CD4-positive, alpha-beta T cell treated with Interleukin-15 for 4 hours (primary cell): Measurements from ENCODE around the gene DPP10.

ENCODE experiments used
- DNase-seq: peaks from one replicate; pipeline ENCODE4 v3.0.0-alpha.2; 2020; ENCODE audit warnings: low spot score

The DPP10 gene

GRCh38 chr2:114810092-114810491 lies 367.7 kb downstream of the DPP10 start:
- no peak for DNase-seq

DNA sequence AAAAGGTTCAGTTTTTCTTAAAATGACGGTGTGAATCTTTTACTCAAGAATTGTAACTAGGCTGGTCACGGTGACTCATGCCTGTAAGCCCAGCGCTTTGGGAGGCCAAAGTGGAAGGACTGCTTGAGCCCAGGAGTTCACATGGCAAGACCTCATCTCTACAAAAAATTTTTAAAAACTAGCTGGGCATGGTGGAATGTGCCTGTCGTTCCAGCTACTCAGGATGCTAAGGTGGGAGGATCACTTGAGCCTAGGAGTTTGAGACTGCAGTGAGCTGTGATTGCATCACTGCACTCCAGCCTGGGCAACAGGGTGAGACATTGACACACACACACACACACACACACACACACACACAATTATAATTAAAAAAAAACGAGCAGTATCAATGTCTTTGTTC lies 369.8 kb downstream of the DPP10 start:
- no peak for DNase-seq

DNA sequence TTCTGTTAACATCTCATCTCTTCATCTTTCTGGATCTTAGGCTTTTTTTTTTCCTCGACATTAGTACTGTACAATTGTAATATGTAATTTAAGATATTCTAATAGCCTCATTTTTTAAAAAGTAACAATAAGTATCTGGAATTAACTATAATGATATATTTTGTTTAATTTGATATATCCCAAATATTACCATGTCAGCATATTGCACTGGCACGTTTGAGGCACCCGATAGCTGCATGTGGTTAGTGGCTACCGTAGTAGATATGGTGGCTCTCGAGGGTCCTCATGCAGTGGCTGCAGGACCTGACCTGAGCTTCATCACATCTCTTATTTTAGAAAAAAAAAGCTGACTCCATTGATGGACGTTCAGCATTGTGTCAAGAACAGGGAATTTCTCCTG lies 371.9 kb downstream of the DPP10 start:
- DNase-seq = no peak

DNA sequence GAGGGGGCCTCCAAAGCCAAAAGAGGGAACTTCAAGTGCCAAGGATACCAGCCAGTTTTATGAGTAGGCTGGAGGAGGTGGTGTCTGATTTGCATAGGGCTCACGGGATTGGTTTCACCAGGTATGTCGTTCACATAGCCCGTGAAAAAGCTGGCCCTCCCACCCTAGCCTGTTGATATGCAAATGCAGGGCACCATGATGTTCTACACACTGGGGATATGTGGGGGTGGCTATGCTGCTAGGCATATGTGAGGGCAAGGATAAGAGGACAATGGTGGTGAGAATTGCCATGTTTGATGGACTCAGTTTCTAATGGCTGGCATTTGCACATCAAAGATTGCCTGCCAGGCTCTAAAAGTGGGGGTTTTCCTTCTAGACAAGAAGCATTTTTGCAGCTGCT lies 378.6 kb downstream of the DPP10 start:
- DNase-seq = no peak

- DNase-seq = no peak
These were observed 401.5 kb downstream of the DPP10 start for GRCh38 chr2:114843963-114844362.

GRCh38 chr2:114857196-114857595 lies 414.8 kb downstream of the DPP10 start:
- DNase-seq = no peak

DNA sequence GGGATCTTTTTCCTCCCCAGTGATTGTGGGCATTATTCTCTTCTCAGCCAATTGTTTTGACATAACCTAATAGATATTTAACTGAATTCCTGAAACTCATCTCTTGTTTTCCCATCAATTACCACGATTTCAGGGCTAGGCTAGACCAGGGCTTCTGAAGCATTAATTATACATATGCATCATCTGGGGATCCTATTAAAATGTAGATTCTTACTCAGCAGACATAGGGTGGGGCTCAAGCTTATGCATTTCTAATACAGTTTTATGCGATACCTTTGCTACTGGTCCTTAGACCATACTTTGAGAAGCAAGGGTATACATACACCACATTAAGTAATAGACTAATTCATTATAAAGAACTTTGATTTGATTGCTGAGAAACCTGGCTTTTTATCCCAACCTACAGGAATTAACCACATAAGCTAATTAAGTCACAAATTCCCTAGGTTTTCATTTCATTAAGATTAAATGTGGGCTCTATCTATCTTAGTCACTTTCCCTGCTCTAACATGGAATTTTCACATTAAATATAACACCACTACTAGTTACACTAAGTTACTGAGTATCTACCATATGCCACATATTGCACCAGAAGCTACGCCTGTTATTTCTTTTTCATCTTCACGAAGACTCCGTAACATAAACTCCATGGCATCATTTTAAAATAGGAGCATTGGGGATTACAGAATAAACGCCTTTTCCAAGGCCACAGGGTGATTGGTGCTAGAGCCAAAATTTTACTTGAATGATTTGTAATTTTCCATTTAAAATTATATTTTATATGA lies 417.5 kb downstream of the DPP10 start:
- DNase-seq = no peak

DNA sequence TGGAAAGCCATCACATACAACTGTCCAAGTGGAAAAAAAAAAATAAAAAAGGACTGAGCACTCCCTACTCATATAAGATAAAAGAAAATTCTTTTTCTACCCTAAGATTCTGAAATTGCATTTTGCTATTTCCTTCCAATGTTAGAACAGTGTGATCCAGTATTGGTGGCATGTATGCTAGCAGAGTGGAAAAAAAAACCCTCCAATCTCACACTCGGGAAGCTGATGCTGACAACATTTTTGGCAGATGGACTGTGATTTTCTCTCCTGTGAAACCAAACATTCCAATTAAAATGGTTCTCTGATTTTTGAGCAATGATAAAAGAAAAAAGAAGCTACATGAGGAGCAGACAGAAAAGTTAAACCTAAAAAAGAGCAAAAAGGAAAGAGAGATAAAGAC lies 419.8 kb downstream of the DPP10 start:
- DNase-seq = no peak

DNA sequence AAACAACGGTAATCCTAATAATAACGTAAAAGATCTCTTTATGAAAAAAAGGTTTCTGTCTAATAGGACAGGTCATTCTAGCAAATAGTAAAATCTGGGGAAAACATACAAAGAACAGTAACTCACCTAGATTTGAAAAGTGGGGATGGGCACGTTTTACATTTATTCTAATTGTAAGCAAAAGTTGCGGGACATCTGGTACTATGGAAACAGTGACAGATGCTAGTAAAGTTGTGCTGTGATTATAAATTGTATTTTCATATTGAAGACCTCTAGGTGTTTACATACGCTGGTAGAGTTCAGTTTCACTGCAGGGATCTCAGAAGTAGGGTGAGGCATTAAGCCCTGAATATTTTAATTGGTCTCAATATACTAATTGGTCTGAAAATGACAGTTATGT lies 422.5 kb downstream of the DPP10 start:
- no peak for DNase-seq

DNA sequence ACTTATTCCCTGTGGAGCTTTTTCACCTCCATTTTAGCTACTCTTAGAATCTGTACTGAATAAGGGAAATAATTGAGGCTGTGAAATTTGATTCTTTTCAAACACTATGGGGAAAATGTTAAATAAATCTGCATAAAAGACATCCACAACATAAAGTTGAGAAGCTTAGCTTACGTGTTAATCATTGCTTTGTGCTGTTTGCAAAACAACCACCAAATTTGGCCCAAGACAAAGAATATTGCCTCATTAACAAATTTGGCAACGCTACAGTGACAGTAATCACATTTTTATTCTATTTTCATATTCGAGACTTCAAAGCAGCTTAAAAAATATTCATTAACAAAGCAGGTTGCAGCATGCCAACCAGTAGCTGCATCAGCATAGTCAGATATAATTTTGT lies 437.6 kb downstream of the DPP10 start:
- DNase-seq = no peak

- no peak for DNase-seq
These were observed 477.5 kb downstream of the DPP10 start for GRCh38 chr2:114919985-114920384.

- DNase-seq = no peak
These were observed 479.6 kb downstream of the DPP10 start for GRCh38 chr2:114922076-114922475.

DNA sequence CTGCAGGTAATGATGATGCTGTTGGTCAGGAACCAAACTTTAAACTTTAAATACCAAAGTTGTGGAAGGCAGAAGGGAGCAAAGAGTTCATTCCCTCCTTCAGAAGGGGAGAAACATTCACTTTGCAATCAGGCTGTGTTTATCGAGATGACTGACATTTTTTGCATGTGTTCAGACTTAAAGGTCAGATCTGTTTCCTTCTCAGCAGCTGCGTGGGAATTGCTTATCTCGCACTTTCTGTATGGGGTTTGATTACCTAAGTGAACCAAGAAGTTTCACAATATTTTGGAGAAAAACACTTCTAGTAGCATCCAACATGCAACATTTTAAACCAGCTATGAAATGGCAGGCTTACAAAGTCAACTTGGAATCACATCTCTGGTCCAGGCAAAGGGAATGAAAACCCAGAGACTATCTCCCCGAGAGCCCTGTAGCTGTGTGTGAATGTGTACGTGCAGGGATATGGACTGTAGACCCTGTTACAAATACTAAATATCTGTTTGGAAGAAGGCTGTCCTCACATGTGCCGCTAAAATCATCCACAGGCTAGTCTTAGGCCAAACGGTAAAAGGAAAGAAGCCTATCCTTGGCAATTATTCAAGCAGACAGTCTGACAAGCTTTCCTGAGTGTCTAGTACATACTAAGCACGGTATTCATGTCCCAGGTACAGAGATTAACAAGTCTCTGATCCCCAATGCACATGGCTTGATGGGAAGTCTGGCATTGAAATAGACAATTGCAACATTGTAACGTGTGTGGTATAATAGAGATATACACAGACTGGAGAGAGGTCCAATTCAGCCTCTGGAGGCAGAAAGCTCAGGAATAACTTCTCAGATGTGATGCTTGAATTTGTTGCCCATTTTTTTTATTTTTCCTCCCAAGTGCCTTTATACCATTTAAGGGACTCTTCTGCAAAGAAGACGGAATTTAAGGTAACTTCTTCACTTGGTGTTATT lies 483.1 kb downstream of the DPP10 start:
- no peak for DNase-seq

DNA sequence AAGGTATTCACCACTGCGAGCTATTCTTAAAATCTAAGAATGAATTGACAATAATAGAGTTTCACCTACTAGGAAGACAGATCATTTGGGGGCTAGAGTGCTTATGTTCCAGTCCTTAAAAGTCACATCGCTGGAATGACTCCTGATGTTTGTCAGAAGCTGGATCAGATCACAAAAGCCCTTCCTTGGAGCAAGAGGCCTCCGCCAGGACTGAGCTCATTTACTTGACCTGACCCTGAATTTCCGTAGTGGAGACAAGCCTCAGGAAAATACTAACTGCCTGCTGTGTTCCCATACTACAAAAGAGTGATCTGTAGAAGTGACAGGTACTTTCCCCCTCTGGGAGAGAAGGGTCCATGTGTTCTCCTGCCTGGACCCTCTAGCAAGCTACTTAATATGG lies 483.9 kb downstream of the DPP10 start:
- DNase-seq = no peak

DNA sequence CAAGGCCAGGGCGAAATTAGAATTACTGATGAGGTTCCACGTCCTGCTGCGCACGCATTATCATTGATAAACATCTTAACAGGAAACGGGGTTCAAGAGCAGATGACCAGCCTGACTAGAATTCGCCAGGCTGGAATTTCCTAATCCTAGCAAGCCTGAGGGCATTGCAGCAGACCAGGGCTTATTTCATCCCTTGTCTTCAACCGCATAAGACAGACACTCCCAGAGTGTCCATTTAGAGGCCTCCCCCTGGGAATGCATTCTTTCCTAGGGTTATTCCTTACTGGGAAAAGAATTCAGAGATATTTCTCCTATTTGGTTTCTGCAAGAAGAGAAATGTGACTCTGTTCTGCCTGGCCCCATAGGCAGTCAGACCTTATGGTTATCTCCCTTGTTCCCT lies 486.8 kb downstream of the DPP10 start:
- no peak for DNase-seq

- DNase-seq = no peak
These were observed 491.3 kb downstream of the DPP10 start for GRCh38 chr2:114933671-114934241.

DNA sequence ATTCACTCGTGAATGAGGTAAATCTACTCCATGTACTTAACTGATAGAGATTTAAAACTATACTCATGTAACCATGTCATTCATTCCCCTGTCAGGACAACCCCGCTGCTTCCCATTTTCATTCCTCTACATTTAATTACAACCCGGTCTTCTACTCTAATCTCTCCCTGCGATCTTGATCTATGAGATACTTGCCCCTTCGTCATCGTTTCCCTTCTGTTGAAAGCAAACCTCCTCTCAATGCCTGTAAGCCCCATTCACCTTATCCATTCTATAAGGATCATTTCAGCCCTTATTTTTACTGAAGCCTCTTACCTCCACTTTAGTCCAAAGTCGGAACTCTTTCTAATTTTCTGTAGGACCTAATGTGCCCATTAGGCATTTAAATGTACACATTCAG lies 492.6 kb downstream of the DPP10 start:
- DNase-seq = no peak

DNA sequence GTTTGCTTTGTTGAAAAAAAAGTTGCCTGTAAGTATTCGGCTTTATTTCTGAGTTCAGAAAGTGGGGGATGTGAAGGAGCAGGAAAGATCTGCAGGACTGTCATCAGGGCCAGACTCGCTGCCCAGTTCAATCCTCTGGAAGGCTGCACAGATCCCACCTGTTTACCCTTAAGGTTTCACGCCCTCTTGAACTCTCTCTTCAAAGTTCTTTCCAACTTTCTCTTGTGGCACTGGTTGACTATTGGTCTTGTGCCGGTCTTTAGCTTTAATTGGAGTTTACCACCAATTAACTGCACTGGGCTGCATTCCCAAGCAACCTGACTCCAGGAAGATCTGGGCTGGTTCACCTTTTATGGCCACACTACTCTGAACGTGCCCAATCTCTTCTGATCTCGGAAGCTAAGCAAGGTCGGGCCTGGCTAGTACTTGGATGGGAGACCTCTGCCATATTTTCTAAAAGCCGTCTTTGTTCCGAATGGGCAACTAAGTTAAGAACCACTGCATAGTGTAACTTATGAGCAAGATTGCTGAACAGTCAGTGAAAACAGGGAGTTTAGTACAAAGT lies 495.0 kb downstream of the DPP10 start:
- no peak for DNase-seq

GRCh38 chr2:114940785-114941458 lies 498.5 kb downstream of the DPP10 start:
- no peak for DNase-seq

GRCh38 chr2:114949228-114949804 lies 506.9 kb downstream of the DPP10 start:
- no peak for DNase-seq

- DNase-seq = no peak
These were observed 517.9 kb downstream of the DPP10 start for GRCh38 chr2:114960389-114960788.

DNA sequence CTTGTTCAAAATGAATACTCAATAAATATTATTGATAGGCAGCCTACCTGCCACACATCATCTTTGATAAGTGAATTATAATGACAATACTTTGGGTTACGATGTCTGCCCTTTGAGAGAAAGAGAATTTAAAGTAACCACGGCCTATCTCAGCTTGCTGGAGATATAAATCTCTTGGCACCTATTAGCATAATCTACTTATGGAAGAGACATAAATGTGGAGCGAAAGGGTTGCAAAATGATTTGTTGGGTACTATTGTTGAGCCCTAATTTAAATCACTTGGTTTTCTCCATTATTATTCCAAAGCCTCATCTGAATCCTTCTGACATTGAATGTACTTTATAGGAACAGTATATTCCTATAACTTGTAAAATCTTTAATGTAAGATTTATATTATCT lies 520.1 kb downstream of the DPP10 start:
- DNase-seq = no peak
